T-helper 1 cell treated with Interleukin-12 subunit alpha and Interleukin-12 subunit beta and Interleukin-4 antibody, amounts not matched to agents 30 ng/mL and 1 ng/mL, for 36 hours (primary cell): ENCODE results near the gene CRNKL1. TPM values are rescaled to one million over a fixed set of nuclear protein-coding genes. Genes with fewer than 3 reads are reported as not detected.

Source experiments
- intact Hi-C: fragments of 100-400 bp; cut with micrococcal nuclease; formaldehyde crosslinking; loops from one replicate; pipeline ENCODE4 v1.15.1; 2024
- total RNA-seq: library from RNA; stranded (reverse); gene quantifications from 2 replicates; pipeline ENCODE4 v1.2.3, GENCODE V29; 2022

CRNKL1 gene
- total RNA-seq, 1 donor from 2014 or later: 18.4 TPM

- intact Hi-C loops: no loop called here
These were observed 11.9 kb upstream of the CRNKL1 start for GRCh38 chr20:20063941-20064702.

- intact Hi-C loops: no loop called here
These were observed 8.2 kb upstream of the CRNKL1 start for GRCh38 chr20:20060234-20060998.

DNA sequence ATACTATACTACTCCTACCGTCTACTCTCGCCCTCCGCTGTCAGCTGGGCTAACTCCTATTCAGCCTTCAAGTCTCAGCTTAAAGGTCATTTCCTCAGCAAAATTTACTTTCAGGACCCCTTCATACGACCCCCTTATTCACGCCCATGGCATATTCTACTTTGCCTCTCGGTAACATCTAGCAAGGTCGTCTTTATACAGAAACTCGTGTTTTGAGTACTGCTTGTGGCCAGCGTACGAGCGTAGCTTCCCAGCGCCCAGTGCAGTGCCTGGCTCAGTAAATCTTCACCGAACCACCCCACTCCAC lies 546 bp downstream of the CRNKL1 start:
- intact Hi-C loops: loop anchor here (1.0 to 2.0 kb wide), 11 partner anchors 29 to 1913 kb away; partner anchors contain the start of genes DZANK1, NAA20, POLR3F and SEC23B

GRCh38 chr20:20039752-20040387 lies 12.4 kb downstream of the CRNKL1 start:
- intact Hi-C loops: no loop called here

GRCh38 chr20:20038586-20038985 lies 13.7 kb downstream of the CRNKL1 start:
- intact Hi-C loops: no loop called here

GRCh38 chr20:20037960-20038359 lies 14.3 kb downstream of the CRNKL1 start:
- intact Hi-C loops: no loop called here

GRCh38 chr20:20036756-20037155 lies 15.5 kb downstream of the CRNKL1 start:
- intact Hi-C loops: no loop called here

GRCh38 chr20:20034486-20034885 lies 17.8 kb downstream of the CRNKL1 start:
- intact Hi-C loops: no loop called here

GRCh38 chr20:20031790-20032189 lies 20.5 kb downstream of the CRNKL1 start:
- intact Hi-C loops: loop anchor here (1.0 to 2.0 kb wide), 2 partner anchors 9 to 15 kb away; no protein-coding TSS in a partner anchor

GRCh38 chr20:20027284-20027683 lies 25.0 kb downstream of the CRNKL1 start:
- intact Hi-C loops: no loop called here

GRCh38 chr20:20024942-20025341 lies 27.3 kb downstream of the CRNKL1 start:
- intact Hi-C loops: no loop called here

DNA sequence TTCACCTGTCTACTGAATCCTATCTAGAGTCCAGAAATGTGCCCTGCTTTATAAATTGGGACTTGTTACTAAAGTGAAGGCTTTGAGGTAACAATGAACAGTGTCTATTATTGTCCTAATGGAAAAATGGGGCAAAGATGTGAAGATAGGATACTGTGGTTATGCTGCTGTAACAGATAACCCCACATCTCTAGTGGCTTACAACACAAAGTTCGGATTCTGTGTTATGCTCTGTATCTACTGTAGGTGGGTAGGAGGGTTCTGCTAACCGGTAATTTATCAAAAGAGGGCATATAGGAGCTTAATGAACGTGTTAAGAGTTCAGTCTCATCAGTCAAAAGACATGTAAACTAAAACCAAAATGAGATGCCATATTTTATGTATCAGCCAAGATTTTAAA lies 28.9 kb downstream of the CRNKL1 start:
- intact Hi-C loops: no loop called here

GRCh38 chr20:20022498-20022897 lies 29.8 kb downstream of the CRNKL1 start:
- intact Hi-C loops: loop anchor here (1.0 kb wide), 2 partner anchors 9 to 30 kb away; partner anchors contain the start of genes CFAP61 and CRNKL1

GRCh38 chr20:20021835-20022234 lies 30.4 kb downstream of the CRNKL1 start:
- intact Hi-C loops: loop anchor here (1.0 kb wide), 2 partner anchors 9 to 30 kb away; partner anchors contain the start of genes CFAP61 and CRNKL1

GRCh38 chr20:20020908-20021307 lies 31.4 kb downstream of the CRNKL1 start:
- intact Hi-C loops: no loop called here

- intact Hi-C loops: loop anchor here (5.0 kb wide), 4 partner anchors 218 to 1452 kb away; partner anchors contain the start of genes KIZ and SMIM26
These were observed 33.1 kb downstream of the CRNKL1 start for GRCh38 chr20:20019123-20019522.

DNA sequence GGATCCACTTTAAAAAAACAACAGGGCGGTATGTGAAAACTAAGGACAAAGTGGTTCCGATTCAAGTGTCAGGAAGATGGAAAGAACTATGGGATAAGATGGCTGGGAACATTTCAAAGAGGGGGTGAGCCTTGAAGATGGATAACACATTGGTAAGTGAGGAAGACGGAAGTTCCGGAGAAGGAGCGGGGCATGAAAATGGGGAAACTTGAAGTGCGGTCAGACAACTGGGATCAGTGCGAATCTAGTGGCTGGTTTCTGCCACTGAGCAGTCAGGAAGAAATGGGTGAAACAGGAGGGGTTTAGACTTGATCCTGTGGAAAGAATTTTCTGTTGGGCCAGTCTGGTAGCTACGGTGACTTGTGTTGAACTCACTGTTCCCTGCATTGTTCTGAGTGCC lies 33.9 kb downstream of the CRNKL1 start:
- intact Hi-C loops: loop anchor here (5.0 kb wide), 4 partner anchors 219 to 1451 kb away; partner anchors contain the start of genes KIZ and SMIM26

- intact Hi-C loops: loop anchor here (1.0 to 5.0 kb wide), 9 partner anchors 34 to 1729 kb away; partner anchors contain the start of genes CFAP61, CRNKL1, DZANK1 and KIZ
These were observed 34.5 kb downstream of the CRNKL1 start for GRCh38 chr20:20017844-20018185.

GRCh38 chr20:20017001-20017843 lies 35.0 kb downstream of the CRNKL1 start, which contains the start of gene NAA20:
NAA20 (plus strand) TSS chr20:20017362; CDS start chr20:20017397, 35 bp downstream.
- intact Hi-C loops: loop anchor here (1.0 to 5.0 kb wide), 9 partner anchors 35 to 1728 kb away; partner anchors contain the start of genes CFAP61, CRNKL1, DZANK1 and KIZ

- intact Hi-C loops: loop anchor here (5.0 kb wide), 4 partner anchors 223 to 1447 kb away; partner anchors contain the start of genes KIZ and SMIM26
These were observed 37.6 kb downstream of the CRNKL1 start for GRCh38 chr20:20014659-20015058.
